Coronary artery (tissue), 2 donors: ENCODE results near the gene SCFD2.

Experiments
- DNase-seq: peaks from one replicate; pipeline ENCODE4 v3.0.0-alpha.2; 2017; ENCODE audit warnings: low spot score
- H3K27ac ChIP-seq, 2 donors: fragments of 200-600 bp; sonication (generic); one replicate each; pipeline ENCODE4 v1.5.1; 2016 to 2019
- H3K4me3 ChIP-seq: fragments of 200-600 bp; sonication (generic); 2 replicates; pipeline ENCODE4 v1.5.1; 2016; ENCODE audit warnings: mild to moderate bottlenecking, moderate library complexity
- CTCF ChIP-seq: fragments of 200-600 bp; sonication (generic); IDR thresholded peaks from one replicate; pipeline ENCODE4 v1.5.1; 2019; ENCODE audit warnings: antibody characterized with exemption

The SCFD2 gene

GRCh38 chr4:53326535-53326934, 39.3 kb downstream of the SCFD2 start:
- Histone ChIP-seq H3K4me3 (no peak overlapping the region), H3K27ac (no peak overlapping the region)
- no peak for TF ChIP-seq CTCF
- no peak for DNase-seq

- H3K4me3 ChIP-seq = no peak overlapping the region
- DNase-seq = no peak
- H3K27ac ChIP-seq = no peak overlapping the region
- no peak for TF ChIP-seq CTCF
Measured at GRCh38 chr4:53322696-53323095, 43.2 kb downstream of the SCFD2 start.

GRCh38 chr4:53321984-53322289, 43.9 kb downstream of the SCFD2 start:
- TF ChIP-seq CTCF = no peak
- Histone ChIP-seq H3K4me3 (no peak overlapping the region), H3K27ac (peak overlapping the region; percentile 25 to 74)
- no peak for DNase-seq

- DNase-seq = no peak
- Histone ChIP-seq H3K27ac (peak overlapping the region; percentile 25 to 74), H3K4me3 (peak overlapping the region; percentile 16)
- no peak for TF ChIP-seq CTCF
Measured at GRCh38 chr4:53321151-53321983, 44.5 kb downstream of the SCFD2 start.

- no peak for TF ChIP-seq CTCF
- Histone ChIP-seq H3K27ac (no peak overlapping the region), H3K4me3 (no peak overlapping the region)
- DNase-seq = no peak
Measured at GRCh38 chr4:53315300-53315699, 50.6 kb downstream of the SCFD2 start.

GRCh38 chr4:53314252-53314651, 51.6 kb downstream of the SCFD2 start:
- Histone ChIP-seq H3K27ac (no peak overlapping the region), H3K4me3 (no peak overlapping the region)
- TF ChIP-seq CTCF = no peak
- no peak for DNase-seq

- Histone ChIP-seq H3K4me3 (no peak overlapping the region), H3K27ac (no peak overlapping the region)
- no peak for DNase-seq
- no peak for TF ChIP-seq CTCF
Measured at GRCh38 chr4:53313510-53313909, 52.4 kb downstream of the SCFD2 start.
